Middle frontal gyrus (tissue), 1 donor: ENCODE data around the gene HMGA1.

Experiments
- DNase-seq: peaks from one replicate; pipeline ENCODE4 v3.0.0-alpha.2; 2015; ENCODE audit warnings: low spot score; ENCODE audit errors: extremely low spot score

The HMGA1 gene

DNA sequence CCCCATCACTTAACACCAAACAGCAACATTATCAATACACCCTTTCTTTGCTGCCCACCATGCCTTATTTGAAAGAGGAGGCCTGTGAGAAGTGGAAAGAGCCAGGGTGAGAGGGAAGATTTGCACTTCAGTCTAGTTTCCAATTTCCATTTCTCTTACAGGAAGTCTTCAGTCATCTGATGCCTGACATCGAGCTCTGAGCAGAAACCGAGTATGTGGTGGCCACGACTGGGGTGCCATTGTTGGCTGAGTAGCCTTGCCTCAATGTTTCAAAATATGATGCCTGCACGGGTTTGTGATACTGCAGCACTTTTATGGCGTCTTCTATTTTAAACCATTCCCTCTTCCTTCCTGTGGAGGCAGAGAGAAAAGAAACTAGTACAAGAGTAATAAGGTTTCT is 51.9 kb downstream of the HMGA1 start:
- DNase-seq, result no peak

DNA sequence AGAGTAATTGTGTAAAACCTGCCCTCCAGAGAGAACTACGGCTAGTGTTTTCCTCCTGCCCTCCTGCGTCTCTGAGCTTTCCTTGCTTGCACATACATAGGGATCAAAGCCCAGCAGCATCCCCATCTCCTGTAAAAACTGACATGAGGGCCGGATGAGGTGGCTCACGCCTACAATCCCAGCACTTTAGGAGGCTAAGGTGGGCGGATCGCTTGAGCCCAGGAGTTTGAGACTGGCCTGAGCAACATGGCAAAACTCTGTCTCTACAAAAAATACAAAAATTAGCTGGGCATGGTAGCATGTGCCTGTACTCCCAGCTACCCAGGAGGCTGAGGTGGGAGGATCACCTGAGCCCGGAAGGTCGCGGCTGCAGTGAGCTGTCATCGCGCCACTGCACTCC is 52.5 kb downstream of the HMGA1 start:
- no peak for DNase-seq

DNA sequence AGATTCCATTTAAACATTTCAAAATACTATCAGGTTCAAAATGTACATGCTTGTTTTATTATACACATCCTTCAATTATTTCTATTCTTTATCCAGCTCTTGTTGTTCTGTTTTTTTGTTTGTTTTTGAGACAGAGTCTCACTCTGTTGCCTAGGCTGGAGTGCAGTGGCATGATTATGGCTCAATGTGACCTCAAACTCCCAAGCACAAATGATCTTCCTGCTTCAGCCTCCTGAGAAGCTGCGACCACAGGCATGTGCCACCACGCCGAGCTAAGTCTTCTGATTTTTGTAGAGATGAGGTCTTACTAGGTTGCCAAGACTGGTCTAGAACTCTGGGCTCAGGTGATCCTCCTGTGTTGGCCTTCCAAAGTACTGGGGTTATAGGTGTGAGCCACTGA is 56.3 kb downstream of the HMGA1 start:
- no peak for DNase-seq

DNA sequence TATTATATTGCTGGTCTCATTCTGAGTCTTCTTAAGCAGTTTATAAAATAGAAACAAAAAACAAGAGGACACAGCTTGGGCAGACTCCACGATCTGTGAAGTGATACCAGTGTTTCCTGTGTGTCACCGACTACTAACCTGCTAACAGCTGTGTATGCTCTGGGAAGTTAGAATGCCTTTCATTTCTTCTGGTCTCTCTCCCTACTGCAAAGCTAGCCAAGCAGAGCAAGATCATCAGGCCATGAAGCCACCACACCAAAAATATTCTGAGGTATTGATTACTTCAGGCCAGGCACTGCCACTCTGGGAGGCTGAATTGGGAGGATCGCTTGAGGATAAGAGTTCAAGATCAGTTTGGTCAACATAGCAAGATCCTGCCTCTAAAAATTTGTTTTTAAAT is 59.0 kb downstream of the HMGA1 start:
- DNase-seq, result no peak
